ENCODE results near the gene ZNF784.

DNA sequence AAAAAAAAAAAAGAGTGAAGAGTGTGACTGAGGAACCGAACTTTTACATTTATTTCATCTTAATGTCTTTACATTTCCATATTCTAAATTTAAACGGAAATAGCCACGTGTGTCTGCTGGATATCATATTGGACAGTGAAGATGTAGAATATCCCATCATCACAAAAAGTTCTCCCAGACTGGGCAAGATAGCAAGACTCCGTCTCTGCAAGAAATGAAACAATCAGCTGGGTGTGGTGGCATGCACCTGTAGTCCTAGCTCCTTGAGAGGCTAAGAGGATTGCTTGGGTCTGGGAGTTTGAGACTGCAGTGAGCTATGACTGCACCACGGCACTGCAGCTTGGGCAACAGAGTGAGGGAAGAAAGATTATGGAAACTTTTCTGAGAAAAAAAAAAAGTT is 47.6 kb downstream of the ZNF784 start:
- TF ChIP-seq GATA2 (IDR thresholded peaks at IDR 0.05; ENCODE audit: low read depth, low read length), result no peak
- TF ChIP-seq GATA3 (IDR thresholded peaks at IDR 0.05; ENCODE audit: low read depth, low read length), result no peak

All from SH-SY5Y (cell line).